ENCODE measurements around the gene KIR2DL1.
"Not testable (repeated sequence)": the region's sequence is repeated elsewhere in the genome, so short reads cannot be mapped to it uniquely, and the experiment has no call there.

Gene KIR2DL1

DNA sequence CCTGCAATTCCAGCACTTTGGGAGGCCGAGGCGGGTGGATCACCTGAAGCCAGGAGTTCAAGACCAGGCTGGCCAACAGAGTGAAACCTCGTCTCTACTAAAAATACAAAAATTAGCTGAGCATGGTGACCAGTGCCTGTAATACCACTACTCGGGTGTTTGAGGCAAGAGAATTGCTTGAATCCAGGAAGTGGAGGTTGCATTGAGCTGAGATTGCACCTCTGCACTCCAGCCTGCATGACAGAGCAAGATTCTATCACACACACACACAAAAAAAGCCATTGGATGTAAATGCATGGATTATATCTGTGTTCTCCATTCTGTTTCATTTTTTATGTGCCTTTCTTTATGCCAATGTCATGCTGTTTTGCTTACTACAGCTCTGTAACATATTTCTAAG is 54.8 kb downstream of the KIR2DL1 start:
- DNase-seq (ENCODE audit: low spot score) = not testable (repeated sequence)

DNA sequence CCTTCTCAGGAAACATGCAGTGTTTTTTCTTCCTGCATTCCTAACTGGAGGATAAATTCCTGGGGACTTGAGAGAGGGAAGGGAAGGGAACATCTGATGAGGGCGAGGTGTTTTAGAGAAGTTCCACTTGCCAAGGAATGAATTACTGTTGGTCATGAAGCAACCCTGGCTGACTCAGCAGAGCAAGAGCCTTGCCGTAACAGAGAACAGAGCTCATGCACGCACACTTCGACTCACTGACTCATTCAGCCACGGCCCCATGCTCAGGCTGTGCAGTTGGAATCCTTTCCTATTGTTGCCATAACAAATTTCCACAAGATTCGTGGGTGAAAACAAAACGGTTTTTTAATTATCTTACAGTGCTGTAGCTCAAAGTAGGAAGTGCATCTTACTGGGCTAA is 55.7 kb downstream of the KIR2DL1 start:
- not testable (repeated sequence) for DNase-seq (ENCODE audit: low spot score)

DNA sequence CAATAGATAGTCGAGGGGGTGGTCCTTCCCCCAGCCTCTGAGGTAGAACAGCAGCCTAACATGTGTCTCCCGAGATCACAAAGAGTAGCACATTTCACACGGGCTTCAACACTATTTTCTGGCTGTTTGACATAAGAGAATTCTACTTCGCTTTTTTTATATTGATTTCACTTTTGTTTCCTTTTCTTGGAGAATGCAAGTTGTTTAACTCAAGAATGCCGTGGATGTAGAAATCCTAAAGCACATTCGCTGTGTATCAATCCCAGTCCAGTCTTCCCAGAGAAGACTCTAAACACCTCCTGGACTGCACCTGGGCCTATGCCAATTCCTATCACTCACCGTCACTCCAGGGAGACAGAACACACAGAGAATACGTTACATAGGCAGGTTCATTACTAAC is 58.5 kb downstream of the KIR2DL1 start:
- not testable (repeated sequence) for DNase-seq (ENCODE audit: low spot score)

DNA sequence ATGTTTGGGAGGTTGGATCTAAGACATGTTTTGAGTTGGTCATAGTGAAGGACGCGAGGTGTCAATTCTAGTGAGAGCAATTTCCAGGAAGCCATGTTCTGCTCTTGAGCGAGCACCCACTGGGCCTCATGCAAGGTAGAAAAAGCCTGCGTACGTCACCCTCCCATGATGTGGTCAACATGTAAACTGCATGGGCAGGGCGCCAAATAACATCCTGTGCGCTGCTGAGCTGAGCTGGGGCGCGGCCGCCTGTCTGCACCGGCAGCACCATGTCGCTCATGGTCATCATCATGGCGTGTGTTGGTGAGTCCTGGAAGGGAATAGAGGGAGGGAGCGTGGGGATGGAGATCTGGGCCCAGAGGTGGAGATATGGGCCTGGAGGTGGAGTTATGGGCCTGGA is 62.9 kb downstream of the KIR2DL1 start, which contains the start of gene KIR2DS4:
Gene KIR2DS4 (plus strand): TSS at position 181 of the 400 bp plus-strand sequence.
- DNase-seq (ENCODE audit: low spot score) = not testable (repeated sequence)
